Right kidney (tissue), 1 donor: ENCODE results near the gene CFAP58.

Experiments used
- DNase-seq: peaks from one replicate; pipeline ENCODE4 v3.0.0-alpha.2; 2016

CFAP58 gene

DNA sequence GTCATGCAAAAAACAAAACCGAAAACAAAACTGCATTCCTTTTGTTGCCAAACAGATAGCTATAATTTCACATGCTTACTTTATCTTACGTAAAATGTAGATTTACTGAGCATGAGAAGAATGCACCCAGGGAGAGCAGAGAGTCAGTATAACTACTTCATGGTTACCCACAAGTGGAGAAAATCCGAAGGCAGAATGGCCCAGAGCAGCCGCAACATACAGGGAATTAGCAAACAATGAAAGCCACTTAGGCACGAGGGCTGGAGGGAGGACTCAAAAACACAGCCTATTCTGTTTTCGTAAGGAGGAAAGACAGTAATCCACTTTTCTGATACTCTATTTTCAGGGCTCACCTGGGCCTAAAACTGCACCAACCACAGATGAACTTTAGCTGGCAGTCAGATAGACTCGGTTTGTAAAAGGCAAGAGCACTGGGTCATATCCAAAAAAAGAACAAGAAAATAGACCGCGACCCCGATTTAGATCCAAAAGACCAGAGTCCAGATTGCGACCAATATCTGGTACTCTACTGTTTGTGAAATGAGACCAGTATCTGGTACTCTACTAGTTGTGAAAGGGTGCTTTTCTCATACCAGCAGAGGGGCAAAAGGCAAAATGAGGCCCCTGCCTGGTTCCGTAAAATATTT is 16.7 kb upstream of the CFAP58 start:
- DNase-seq: peak; percentile 47

DNA sequence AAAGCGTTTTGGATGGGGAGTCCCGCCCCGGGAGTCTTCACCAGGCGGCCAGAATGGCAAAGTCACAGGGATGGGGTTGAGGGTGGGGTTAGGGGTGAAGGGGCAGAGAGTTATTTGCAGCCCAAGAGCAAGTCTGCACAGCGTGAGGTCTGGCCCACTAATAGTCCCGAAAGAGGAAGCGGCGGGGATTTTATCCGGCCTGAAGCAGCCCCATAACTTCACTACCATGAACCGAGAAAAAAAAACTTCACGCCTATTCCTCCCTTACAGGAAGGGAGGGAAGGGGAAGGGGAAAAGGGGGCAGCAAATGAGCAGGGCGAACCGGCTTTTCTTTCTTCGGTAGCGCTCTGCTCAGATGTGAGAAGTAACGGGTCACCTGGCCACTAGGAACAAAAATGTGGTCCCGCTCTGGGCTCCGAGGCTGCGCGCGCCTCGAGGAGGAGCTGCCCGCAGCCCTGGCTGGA is 16.1 kb upstream of the CFAP58 start:
- DNase-seq: no peak

DNA sequence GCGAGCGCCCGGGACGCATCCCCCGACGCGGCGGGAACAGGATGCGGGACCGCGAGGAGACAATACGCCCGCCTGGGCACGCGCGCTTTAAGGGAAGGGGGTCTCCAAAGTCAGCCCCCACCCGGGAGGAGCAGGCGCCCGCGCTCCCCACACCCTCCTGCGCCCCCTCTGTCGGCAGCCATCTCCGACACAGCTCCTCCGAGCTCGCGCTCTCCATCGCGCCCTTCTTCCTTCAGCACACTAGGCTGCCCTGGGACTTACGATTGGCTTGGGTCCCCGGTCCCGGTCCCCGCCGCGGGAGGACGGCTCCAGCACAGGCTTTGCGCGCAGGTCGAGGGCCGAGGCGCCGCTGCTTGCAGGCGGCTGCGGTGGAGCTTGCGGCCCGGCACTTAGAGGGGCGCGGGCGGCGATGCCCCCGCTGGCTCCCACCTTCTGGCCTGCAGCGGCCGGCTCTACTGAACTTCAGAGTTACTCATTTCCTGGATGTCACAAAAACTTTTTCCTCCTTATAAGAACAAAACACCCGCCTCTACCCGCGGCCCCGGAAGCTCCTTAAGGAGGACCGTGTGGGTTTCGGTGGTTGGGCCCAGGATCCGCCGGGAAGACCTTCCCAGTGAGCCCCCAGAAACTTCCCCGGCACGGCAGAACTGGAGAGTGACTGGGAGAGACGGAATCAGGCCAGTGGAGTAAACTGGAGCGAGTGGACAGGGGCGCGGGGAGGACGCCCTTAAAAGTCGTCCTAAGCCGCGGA is 15.5 kb upstream of the CFAP58 start, which contains the start of gene ITPRIP:
Gene ITPRIP (minus strand): TSS at position 481 of the 751 bp plus-strand sequence. CDS start 22,414 bp downstream, outside the sequence.
- peak; percentile 98 for DNase-seq

DNA sequence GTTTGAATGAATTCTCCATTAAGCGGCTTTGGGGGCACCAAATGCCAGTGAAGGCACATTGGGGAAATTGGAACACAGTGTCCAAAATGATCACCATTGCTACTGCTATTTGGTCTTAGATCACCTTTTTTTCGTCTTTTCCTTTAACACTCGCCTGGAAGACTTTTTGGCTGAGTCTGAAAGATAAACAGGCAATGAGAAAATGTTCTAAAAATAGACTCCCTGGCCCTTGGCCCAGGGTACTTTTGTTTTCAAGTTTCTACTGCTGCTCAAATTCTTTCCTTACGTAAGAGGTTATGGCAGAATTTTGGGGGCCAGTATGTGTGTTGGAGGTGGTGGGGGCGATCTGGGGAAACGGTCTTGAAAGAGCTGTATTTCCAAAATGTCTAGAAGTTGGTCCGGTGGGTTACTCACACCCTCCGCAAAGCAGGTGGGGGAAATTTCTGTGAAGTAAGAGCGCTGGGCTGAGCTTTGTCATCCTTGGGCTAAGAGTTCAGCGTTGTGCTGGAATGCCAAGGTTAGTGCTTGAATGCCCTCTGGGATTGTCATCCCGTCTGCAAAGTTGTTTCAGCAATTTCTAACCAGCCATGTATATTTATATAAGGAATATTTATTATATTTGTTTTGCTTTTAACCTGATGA is 14.0 kb upstream of the CFAP58 start:
- peak; percentile 53 for DNase-seq

DNA sequence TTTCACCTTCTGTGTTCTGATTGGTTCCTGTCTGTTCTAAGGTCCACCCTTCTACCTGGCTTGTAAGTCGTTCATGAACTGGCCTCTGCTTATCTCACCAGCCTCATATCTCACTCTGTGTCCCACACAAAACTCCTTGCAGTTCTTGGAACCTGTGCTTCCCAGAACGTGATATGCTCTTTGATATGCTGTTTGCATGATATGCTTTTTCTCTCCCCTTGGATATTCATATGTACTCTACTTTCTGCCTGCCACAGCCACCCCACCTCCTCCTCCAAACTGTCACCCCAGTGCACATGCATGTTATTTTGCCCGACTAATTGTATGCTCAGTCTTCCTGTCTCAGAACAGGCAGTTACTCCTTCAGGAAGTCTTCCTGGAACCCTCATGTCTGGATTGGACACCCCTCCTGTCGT is 13.5 kb upstream of the CFAP58 start:
- no peak for DNase-seq

DNA sequence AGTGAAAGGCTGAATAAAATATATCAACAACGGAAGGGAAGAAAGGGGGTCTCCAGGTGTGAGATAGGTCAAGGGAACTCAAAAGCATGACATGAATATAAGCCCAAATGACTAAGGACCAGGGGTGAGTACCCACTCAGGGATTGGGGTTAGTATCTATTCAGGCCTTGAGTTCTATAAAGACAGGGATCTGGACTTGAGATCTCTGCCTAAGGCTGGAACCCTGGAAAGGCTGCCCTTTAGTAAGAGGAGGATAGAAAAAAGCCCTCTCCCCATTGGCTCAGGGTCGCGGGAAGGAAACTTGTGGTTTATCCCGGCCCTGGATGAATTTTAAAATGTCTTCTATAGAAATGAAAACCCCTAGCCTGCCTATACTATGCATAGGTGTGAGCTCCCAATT is 13.0 kb upstream of the CFAP58 start:
- no peak for DNase-seq

DNA sequence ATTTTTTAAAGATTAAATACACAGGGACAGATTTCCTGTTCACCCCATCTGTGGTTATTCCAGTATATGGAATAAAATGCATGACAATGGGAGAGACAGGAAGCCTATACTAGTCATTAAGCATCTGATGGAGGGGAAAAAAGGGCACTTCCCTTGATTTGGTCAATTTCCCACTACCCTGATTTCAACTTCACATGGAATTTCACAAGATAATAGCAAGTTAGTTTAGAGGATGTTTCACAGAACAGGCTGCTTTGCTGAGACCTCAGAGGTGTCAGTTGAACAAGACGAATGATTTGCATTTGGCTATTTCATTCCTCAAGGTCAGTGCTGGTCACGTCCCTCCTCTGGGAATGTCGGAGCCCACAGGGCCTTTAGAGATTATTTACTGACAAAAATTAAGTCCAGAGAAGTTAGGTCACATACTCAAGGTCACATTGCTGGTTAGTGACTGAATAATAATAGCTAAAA is 10.7 kb upstream of the CFAP58 start:
- no peak for DNase-seq

DNA sequence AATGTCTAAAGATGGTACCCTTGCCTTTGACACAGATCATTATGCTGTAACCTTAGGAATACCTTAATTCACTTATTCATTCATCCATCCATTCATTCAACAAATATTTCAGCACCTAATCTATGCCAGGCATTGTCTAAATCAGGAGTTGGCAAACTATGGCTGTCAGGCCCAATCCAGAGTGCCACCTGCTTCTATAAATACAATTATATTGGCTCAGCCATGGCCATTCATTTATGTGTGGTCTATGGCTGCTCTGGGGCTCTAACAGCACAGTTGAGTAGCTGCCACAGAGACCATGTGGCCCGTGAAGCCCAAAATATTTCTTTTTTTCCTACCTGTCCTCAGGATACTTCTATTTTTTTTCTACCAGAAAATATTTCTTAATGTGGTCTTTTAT is 9.4 kb upstream of the CFAP58 start:
- DNase-seq: no peak

DNA sequence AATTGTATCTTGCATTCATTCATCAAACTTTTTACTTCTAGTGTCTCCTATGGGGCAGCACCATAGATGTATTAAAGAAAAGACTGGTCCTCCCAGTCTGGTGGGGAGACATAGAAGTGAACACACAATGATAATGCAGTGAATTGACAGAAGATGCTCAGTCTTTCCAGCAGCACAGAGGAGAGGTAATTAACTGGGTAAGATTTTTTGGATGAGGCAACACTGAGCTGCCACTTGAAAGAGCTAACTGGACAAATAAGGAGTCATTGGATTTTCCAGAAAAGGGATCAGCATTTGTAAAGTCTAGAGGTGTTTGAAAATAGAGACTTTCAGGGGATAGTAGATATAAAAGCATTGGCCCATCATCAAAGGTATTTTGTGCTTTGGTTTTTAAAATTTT is 8.1 kb upstream of the CFAP58 start:
- no peak for DNase-seq

DNA sequence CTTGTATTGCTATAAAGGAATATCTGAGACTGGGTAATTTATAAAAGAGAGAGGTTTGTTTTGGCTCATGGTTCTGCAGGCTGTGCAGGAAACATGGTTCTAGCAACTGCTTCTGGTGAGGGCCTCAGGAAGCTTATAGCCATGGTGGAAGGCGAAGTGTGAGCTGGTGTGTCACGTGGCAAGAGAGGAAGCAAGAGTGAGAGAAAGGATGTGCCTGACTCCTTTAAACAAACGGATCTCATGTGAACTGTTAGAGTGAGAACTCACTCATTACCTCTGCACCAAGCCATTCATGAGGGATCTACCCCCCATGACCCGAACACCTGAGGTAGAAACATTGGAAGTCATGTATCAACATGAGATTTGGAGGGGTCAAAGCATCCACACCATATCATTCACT is 7.7 kb upstream of the CFAP58 start:
- no peak for DNase-seq

DNA sequence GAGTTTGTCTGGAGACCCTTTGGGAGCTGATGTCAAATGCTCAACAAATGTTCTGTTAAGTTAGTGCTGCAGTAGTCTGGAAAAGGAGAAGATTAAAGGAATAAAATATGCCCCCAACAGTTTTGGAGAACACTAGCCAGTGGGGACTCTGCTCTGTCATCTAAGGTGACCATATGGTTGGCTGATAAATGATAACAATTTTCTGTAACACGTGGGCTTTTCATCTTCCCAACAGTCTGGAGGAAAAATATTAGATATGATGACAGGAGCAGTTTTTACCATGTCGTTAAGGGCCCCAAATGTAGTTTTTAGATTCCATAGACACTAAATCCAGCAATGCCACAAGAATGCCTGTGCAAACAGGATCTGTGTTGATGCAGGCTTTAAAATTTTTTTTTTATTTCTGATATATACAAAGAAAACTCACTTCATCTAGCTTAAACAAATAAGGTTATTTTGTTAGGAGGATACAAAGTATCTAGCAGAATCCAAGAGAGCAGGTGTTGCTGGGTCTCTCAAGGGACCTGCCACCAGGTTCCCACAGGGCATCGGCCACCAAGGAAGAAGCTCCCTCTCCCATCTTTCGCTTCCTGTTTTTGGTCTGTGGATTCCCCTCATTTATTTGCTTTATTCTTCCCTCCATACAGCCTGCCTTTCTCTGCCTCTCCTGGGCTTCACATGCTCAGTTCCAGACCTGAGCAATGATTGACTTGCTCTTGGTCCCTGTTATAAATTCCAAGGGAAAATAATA is 6.2 kb upstream of the CFAP58 start:
- DNase-seq: no peak

DNA sequence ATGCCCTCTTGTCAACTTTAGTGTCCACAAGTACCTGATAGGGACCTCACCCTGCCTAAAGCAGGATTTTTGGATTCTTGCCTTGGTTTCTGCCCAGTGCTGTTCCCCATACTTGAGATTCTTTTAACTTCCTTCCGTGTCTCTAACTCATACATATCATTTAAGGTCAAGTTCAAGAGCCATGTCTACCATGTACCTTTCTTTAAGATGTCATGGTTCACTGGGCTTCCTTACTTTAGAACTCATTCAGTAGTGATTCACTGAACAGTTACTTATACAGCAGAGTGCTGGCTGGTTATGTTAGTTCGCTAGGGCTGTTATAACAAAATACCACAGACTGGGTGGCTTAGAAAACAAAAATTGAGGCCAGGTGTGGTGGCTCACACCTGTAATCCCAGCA is 5.0 kb upstream of the CFAP58 start:
- no peak for DNase-seq

DNA sequence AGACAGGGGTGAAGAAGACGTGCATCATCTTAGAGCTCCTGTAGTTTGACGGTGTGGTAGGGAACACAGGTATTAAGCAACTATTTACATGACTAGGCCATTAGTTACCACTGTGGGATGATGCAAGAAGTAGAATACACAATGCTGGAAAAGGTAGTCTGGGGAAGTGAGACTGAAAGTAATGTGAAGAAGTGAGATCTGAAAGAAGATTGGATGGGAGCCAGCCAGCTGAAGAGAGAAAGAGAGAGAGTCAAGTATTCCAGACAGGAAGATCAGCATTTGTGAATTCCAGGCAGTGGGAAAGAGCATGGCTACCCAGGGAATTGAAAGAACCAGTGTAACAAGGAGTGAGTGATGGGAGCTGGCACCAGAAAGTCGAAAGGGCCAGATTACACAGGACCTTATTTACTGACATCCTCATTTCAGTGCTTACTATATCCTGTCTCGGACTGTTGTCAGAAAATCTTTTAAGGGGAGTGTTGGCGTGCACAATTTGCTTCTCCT is 4.0 kb upstream of the CFAP58 start:
- DNase-seq: no peak

DNA sequence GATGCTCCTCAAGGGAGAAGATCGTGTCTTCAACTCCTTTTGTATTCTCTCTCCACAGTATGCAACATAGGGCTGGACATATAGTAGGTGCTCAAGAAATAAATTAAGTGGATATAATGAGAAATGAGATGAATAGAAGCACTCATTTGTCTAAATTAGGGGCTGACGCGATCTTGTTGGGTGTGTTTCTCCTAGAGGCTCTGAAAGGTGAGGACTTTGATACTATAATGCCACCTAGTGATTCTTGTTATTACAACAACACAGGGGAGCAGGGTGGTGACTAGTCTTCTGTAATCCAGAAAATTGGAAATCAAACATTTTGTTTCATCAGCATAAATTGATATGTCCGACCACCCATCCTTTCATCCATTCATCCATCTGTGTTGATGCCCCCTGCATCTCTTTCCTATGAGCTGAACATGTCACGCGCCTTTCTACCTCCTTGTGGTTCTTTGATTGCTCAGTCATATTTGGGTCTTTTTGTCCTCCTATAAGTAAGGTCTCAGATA is 3.5 kb upstream of the CFAP58 start:
- no peak for DNase-seq

DNA sequence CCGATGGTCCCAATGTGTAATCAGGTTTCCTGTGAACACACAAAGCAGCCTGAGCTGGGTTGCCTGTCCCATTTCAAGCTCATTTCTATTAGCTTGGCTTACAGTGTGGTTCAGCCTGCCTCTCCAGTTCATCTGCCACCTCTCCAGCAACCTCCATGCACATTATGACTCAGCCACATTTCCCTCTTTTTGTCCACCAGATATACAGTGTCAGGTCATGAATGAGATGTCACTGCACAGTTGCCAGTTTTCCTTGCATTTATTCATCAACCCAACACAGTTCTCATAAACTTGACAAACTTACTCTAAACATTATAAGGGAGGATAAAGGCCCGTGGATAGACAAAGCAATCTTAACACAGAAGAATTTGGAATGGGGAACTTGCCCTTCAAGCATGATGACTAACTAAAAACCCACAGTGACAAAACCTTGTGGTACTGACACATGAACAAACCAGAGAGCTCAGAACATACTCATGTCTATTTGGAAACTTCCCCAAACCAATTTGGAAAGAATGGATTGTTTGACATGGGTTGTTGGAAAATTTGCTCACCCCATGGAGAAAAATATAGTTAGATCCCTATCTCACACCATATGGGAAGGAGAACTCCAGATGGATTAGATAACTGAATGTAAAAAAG is 2.5 kb upstream of the CFAP58 start:
- DNase-seq: no peak

DNA sequence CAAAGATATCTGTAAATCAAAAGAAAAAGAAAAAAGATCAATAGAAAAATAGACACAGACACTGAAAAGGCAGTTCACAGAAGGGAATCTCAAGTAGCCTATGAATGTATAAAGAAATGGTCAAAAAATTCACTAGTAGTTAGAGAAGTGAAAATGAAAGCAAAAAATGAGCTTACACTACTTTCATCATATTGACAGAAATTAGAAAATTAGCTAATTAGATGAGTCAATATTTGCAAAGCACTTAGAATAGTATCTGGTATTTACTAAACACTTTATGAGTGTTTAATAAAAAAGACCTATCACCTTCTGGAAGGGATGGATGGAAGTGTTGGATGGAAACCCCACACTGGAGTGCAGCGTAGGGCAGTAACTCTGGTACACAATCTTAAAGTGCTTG is 1.7 kb upstream of the CFAP58 start:
- no peak for DNase-seq

DNA sequence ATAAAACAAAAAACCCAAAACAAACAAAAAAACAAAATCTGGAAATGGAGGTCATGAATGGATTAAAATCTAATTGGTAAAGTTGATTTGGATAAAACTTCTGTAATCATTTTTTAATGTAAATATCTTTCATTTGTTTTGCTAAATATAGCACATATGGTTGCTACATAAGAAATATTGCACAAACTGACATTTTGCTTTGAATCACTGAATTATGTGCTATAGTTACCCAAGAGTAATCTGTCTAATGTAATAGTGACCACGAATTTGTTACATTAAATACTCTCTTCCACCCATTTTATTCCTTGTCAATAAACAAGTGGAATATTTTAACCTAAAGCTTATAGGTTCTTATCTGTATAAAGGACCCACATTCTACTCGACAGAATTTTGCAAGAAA is 6.2 kb downstream of the CFAP58 start:
- DNase-seq: no peak

DNA sequence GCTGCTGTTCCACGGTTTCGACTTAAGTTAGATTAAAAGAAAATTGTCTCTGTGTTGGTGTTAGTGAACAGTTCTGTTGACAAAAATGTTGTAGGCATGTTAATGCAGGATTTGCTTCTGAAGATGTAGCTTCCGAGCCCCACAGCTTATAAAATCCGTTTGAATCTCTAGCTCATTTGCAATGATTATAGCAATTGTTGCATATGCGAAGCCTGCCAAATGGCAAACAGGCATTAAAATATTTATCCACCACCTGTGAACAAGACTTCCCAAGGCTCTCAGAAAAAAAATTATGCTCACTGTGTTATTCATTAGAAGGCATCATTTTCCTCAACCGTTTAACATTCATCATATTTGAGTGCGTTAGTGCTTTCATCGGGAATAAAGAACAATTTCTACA is 14.3 kb downstream of the CFAP58 start:
- DNase-seq: no peak

DNA sequence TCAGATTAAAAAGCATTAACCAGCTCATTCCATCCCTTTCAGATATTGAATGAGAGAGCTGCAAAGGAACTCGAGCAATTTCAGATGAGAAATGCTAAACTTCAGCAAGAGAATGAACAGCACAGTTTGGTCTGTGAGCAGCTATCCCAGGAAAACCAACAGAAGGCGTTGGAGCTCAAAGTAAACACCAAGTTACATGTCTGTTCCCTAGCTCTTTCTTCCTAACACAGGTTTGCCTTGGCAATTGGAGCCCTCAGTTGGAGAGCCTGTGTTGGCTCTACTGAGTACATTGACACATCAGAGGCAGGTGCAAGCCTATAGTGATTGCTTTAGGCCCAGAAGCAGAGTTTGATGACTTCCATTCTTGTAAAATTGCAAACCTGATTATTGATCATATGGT is 14.7 kb downstream of the CFAP58 start:
- no peak for DNase-seq

DNA sequence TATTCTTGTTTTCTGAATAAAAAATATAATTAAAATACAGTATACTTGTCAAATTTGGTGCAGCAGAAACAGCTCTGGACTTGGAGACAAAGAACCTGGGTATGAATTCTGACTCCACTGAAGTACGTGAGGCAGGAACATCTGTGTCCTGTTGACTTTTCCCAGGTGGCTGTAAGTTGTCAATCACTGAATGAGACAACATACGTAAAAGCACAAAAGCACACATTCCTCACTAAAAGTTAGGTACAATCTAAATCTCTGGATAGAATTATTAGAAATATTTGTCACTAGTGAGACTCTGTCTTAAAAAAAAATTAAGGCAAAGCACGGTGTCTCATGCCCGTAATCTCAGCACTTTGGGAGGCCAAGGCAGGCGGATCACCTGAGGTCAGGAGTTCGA is 18.1 kb downstream of the CFAP58 start:
- DNase-seq: no peak

DNA sequence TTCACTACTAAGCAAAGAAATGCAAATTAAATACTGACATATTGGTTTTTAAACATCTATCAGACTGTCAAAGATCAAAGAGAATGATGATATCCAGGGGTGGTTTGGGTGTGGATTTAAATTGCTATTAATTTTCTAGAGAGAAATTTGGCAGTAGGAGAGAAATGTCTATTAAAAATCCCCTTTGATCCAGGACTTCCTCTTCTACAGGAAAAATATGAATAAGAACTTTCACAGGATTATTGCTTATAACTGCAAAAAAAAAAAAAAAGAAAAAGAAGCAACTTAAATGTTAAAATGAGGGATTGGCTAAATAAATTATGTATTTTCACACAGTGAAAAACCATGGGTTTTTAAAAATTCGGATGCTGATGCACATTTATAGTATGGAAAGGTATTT is 21.0 kb downstream of the CFAP58 start:
- DNase-seq: no peak
